GM18951 (cell line): ENCODE results near the gene HOXD4.

Experiments
- POLR2A ChIP-seq: IDR thresholded peaks from 4 replicates; pipeline ENCODE4 v1.6.1; 2011; ENCODE audit warnings: mild to moderate bottlenecking; ENCODE audit not compliant: insufficient read length, insufficient read depth; ENCODE audit errors: extremely low read depth
- in situ Hi-C: fragments of 300-500 bp; cut with MboI; formaldehyde crosslinking; loops from one replicate; pipeline ENCODE4 v1.12.0; 2022; ENCODE audit warnings: low sequenced_read_pairs, mixed read lengths, inconsistent platforms; ENCODE audit not compliant: unreplicated experiment

Gene HOXD4

GRCh38 chr2:176162911-176163671, 11.7 kb downstream of the HOXD4 start:
- TF ChIP-seq POLR2A, result no peak
- in situ Hi-C loops, result no loop called here

- TF ChIP-seq POLR2A, result no peak
- in situ Hi-C loops, result no loop called here
Measured at GRCh38 chr2:176163672-176164056, 12.3 kb downstream of the HOXD4 start.

- no peak for TF ChIP-seq POLR2A
- in situ Hi-C loops, result no loop called here
Measured at GRCh38 chr2:176164201-176164600, 12.9 kb downstream of the HOXD4 start.

- no peak for TF ChIP-seq POLR2A
- in situ Hi-C loops, result no loop called here
Measured at GRCh38 chr2:176164611-176165369, 13.4 kb downstream of the HOXD4 start.

- no peak for TF ChIP-seq POLR2A
- in situ Hi-C loops, result no loop called here
Measured at GRCh38 chr2:176165370-176166050, 14.2 kb downstream of the HOXD4 start.

GRCh38 chr2:176166272-176166671, 14.9 kb downstream of the HOXD4 start:
- TF ChIP-seq POLR2A, result no peak
- in situ Hi-C loops, result no loop called here

- no peak for TF ChIP-seq POLR2A
Measured at GRCh38 chr2:176167398-176167797, 16.0 kb downstream of the HOXD4 start.

GRCh38 chr2:176169181-176169580, 17.8 kb downstream of the HOXD4 start:
- in situ Hi-C loops, result no loop called here
- no peak for TF ChIP-seq POLR2A

More at GRCh38 chr2:176167398-176167797, 16.0 kb downstream of the HOXD4 start:
- in situ Hi-C loops, result no loop called here

GRCh38 chr2:176169711-176170110, 18.4 kb downstream of the HOXD4 start:
- in situ Hi-C loops, result no loop called here
- TF ChIP-seq POLR2A, result no peak

- in situ Hi-C loops, result no loop called here
- no peak for TF ChIP-seq POLR2A
Measured at GRCh38 chr2:176170602-176171305, 19.4 kb downstream of the HOXD4 start.

- in situ Hi-C loops, result no loop called here
- no peak for TF ChIP-seq POLR2A
Measured at GRCh38 chr2:176171351-176172006, 20.1 kb downstream of the HOXD4 start.
